Osteocyte (in vitro differentiated cells): ENCODE measurements around the gene ALDH1A3. TPM values are rescaled to one million over a fixed set of nuclear protein-coding genes. Genes with fewer than 3 reads are reported as not detected.

ENCODE experiments used
- DNase-seq: peaks from one replicate; pipeline ENCODE4 v3.0.0; 2021; ENCODE audit warnings: mixed read lengths; ENCODE audit not compliant: unreplicated experiment; ENCODE audit errors: extremely low spot score
- H3K27ac Mint-ChIP-seq: one replicate; pipeline ENCODE4 v1.8.0; 2021; ENCODE audit warnings: mild to moderate bottlenecking, mixed read lengths; ENCODE audit not compliant: unreplicated experiment
- H3K27me3 Mint-ChIP-seq: one replicate; pipeline ENCODE4 v1.8.0; 2021; ENCODE audit warnings: mixed read lengths; ENCODE audit not compliant: unreplicated experiment
- H3K36me3 Mint-ChIP-seq: one replicate; pipeline ENCODE4 v1.8.0; 2021; ENCODE audit warnings: mixed read lengths; ENCODE audit not compliant: unreplicated experiment
- H3K4me1 Mint-ChIP-seq: one replicate; pipeline ENCODE4 v1.8.0; 2021; ENCODE audit warnings: mixed read lengths; ENCODE audit not compliant: unreplicated experiment
- H3K4me3 Mint-ChIP-seq: one replicate; pipeline ENCODE4 v1.8.0; 2021; ENCODE audit warnings: mild to moderate bottlenecking, moderate library complexity, mixed read lengths; ENCODE audit not compliant: unreplicated experiment
- H3K9me3 Mint-ChIP-seq: one replicate; pipeline ENCODE4 v1.8.0; 2021; ENCODE audit warnings: mixed read lengths; ENCODE audit not compliant: unreplicated experiment
- CTCF ChIP-seq: fragments of 200-600 bp; sonication (generic); IDR thresholded peaks from 2 replicates; pipeline ENCODE4 v1.5.0; 2021; ENCODE audit warnings: antibody characterized with exemption, mild to moderate bottlenecking, moderate library complexity
- total RNA-seq: library from RNA; stranded (reverse); gene quantifications from 2 replicates; pipeline ENCODE4 v1.2.1, GENCODE V29; 2021

The ALDH1A3 gene
- total RNA-seq, 1 donor from 2014 or later, result 0.30 TPM

GRCh38 chr15:100899601-100900000 is 20.0 kb downstream of the ALDH1A3 start:
- TF ChIP-seq CTCF, result no peak
- Mint-ChIP-seq H3K27ac (no peak overlapping the region), H3K4me3 (no peak overlapping the region), H3K4me1 (peaks cover 17% of the 10 kb centered on the region), H3K27me3 (no peaks in the 10 kb centered on the region), H3K9me3 (peaks cover 3% of the 10 kb centered on the region), H3K36me3 (no peaks in the 10 kb centered on the region)
- DNase-seq, result no peak

- no peak overlapping the region for H3K4me3 Mint-ChIP-seq
Measured at GRCh38 chr15:100900136-100900794, 20.6 kb downstream of the ALDH1A3 start.

GRCh38 chr15:100900795-100901169 is 21.2 kb downstream of the ALDH1A3 start:
- Mint-ChIP-seq H3K36me3 (no peaks in the 10 kb centered on the region), H3K9me3 (peaks cover 3% of the 10 kb centered on the region), H3K27ac (no peak overlapping the region), H3K4me1 (peaks cover 17% of the 10 kb centered on the region), H3K27me3 (no peaks in the 10 kb centered on the region), H3K4me3 (no peak overlapping the region)
- DNase-seq, result no peak
- no peak for TF ChIP-seq CTCF

More at GRCh38 chr15:100900136-100900794, 20.6 kb downstream of the ALDH1A3 start:
- no peak overlapping the region for H3K27ac Mint-ChIP-seq
- no peaks in the 10 kb centered on the region for H3K27me3 Mint-ChIP-seq
- no peak for TF ChIP-seq CTCF
- no peaks in the 10 kb centered on the region for H3K36me3 Mint-ChIP-seq
- H3K9me3 Mint-ChIP-seq, result peaks cover 3% of the 10 kb centered on the region
- no peak for DNase-seq
- H3K4me1 Mint-ChIP-seq, result peaks cover 17% of the 10 kb centered on the region

GRCh38 chr15:100901296-100901695 is 21.7 kb downstream of the ALDH1A3 start:
- no peak for TF ChIP-seq CTCF
- Mint-ChIP-seq H3K27ac (peak overlapping the region; percentile 87), H3K4me1 (peaks cover 17% of the 10 kb centered on the region), H3K27me3 (no peaks in the 10 kb centered on the region), H3K9me3 (peaks cover 3% of the 10 kb centered on the region), H3K36me3 (no peaks in the 10 kb centered on the region), H3K4me3 (no peak overlapping the region)
- no peak for DNase-seq

DNA sequence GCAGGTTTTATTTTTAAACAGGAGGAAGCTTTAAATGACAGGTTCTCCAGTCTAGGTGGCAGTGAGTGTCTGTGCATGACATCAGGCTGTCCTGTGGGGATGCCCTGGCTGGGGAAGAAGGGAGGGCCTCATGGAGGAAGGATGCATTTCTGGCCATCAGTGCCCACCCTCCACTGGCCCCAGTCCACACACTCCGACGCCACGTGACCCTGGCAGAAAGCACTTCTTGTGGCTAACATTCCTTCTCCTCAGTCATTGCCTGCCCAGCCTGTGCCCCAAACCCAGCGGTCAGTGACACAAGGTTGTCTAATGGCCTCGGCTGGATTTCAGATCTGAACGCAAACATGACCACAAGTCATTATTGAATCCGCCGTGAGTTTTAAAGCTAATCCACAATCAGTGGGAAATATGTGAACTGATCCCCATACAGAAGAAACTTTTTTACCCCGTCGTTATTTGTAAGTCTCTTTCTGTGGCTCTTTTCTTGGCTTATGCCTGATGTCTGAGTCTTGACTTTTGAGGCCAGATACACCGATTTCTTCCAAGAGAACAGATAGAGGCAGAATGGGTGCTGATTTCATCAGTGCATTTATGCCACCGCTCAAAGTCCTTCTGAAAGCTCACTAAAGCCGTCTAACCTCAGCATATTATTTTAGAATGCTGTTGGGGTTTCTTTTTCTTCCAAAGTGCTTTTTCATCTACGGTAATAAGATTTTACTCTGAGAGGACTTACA is 22.2 kb downstream of the ALDH1A3 start:
- TF ChIP-seq CTCF, result no peak
- H3K9me3 Mint-ChIP-seq, result peaks cover 3% of the 10 kb centered on the region
- peak overlapping the region; percentile 87 for H3K27ac Mint-ChIP-seq
- no peaks in the 10 kb centered on the region for H3K36me3 Mint-ChIP-seq
- peaks cover 17% of the 10 kb centered on the region for H3K4me1 Mint-ChIP-seq
- no peak for DNase-seq
- peak overlapping the region; percentile 43 for H3K4me3 Mint-ChIP-seq
- H3K27me3 Mint-ChIP-seq, result no peaks in the 10 kb centered on the region
